ENCODE data around the gene RNF149. TPM values are rescaled to one million over a fixed set of nuclear protein-coding genes. Genes with fewer than 3 reads are reported as not detected.

The RNF149 gene
- total and polyA plus RNA-seq, 4 donors: 22.9 to 92.1 (median 52.9) TPM

DNA sequence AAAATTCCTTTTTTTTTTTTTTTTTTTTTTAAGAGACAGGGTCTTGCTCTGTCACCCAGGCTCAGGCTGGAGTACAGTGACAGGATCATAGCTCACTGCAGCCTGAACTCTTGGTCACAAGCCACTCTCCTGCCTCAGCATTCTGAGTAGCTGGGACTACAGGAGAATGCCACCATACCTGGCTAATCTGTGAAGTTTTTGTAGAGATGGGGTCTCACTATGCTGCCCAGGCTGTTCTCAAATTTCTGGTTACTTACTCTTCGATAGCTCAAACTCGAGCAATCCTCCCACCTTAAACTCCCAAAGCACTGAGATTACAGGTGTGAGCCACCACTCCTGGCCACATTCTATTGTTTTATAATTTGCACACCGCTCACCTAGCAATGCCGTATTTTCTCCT lies 27.0 kb downstream of the RNF149 start:
- no peak overlapping the region for H3K4me3 ChIP-seq (ENCODE audit: low read length in 2 of 2)
- H3K27me3 ChIP-seq (ENCODE audit: control insufficient read depth in 1 of 2, insufficient read depth in 2 of 2, low read length in 1 of 2): no peaks in the 10 kb centered on the region
- ATAC-seq (ENCODE audit: low FRiP score) (no peak), DNase-seq (no peak)
- WGBS, 2 donors: 96 to 97% methylated on average over 4 of the region's 4 CpGs
- H3K27ac ChIP-seq (ENCODE audit: low read depth in 1 of 2, low read length in 2 of 2): no peak overlapping the region
- intact Hi-C loops (cut with DNase I): no loop called here
- no peaks in the 10 kb centered on the region for H3K9me3 ChIP-seq (ENCODE audit: control insufficient read depth, low read length)
- H3K36me3 ChIP-seq (ENCODE audit: control insufficient read depth in 1 of 2, insufficient read depth in 2 of 2, low read length in 1 of 2): peaks cover 0 to 10% of the 10 kb centered on the region in 2 donors
- no peaks in the 10 kb centered on the region for H3K4me1 ChIP-seq (ENCODE audit: control insufficient read depth in 1 of 2, insufficient read depth in 2 of 2, low read length in 2 of 2)

DNA sequence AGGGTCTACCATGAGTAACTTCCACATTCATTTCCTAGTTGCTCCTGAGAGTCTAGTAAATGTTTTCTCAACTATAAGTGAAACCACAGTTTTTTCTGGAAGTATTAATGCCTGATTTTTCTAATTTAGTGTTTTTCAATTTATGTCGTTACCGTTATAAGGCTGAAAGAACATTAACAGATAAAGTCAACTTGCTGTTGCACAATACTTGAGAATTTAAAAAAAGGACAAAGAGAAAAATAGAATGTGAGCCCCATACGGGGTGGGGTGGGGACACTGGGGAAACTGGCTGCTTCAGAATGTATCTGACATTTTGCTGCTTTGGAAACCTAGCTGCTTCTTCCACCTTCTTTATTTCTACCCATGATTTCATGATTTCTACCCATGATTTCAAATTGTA lies 29.6 kb downstream of the RNF149 start:
- no peaks in the 10 kb centered on the region for H3K9me3 ChIP-seq (ENCODE audit: control insufficient read depth, low read length)
- intact Hi-C loops (cut with DNase I): no loop called here
- H3K4me3 ChIP-seq (ENCODE audit: low read length in 2 of 2): no peak overlapping the region
- no peak for DNase-seq
- H3K27me3 ChIP-seq (ENCODE audit: control insufficient read depth in 1 of 2, insufficient read depth in 2 of 2, low read length in 1 of 2): no peaks in the 10 kb centered on the region
- ATAC-seq (ENCODE audit: low FRiP score): no peak
- peaks cover 0 to 16% of the 10 kb centered on the region in 2 donors for H3K36me3 ChIP-seq (ENCODE audit: control insufficient read depth in 1 of 2, insufficient read depth in 2 of 2, low read length in 1 of 2)
- WGBS, 2 donors: 79 to 83% methylated on average over 3 of the region's 3 CpGs
- no peaks in the 10 kb centered on the region for H3K4me1 ChIP-seq (ENCODE audit: control insufficient read depth in 1 of 2, insufficient read depth in 2 of 2, low read length in 2 of 2)
- H3K27ac ChIP-seq (ENCODE audit: low read depth in 1 of 2, low read length in 2 of 2): no peak overlapping the region

DNA sequence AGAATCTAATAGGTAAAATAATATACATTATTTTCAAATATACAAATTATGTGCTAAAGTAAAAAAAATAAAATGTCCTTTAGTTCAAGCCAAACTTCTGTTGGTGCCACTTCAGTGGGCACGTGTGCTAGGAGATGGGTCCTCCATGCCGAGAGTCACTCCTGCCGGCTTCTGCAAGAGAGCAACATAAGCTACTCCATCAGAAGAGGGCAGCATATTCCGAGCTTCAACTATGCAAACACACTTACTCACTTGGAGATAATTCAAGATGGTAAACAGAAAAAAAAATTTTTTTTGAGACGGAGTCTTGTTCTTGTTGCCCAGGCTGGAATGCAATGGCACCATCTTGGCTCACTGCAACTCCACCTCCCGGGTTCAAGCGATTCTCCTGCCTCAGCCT lies 31.4 kb downstream of the RNF149 start:
- WGBS, 2 donors: 63 to 72% methylated on average over 7 of the region's 7 CpGs
- no peaks in the 10 kb centered on the region for H3K27me3 ChIP-seq (ENCODE audit: control insufficient read depth in 1 of 2, insufficient read depth in 2 of 2, low read length in 1 of 2)
- H3K4me3 ChIP-seq (ENCODE audit: low read length in 2 of 2): no peak overlapping the region
- no peaks in the 10 kb centered on the region for H3K9me3 ChIP-seq (ENCODE audit: control insufficient read depth, low read length)
- intact Hi-C loops (cut with DNase I): no loop called here
- H3K4me1 ChIP-seq (ENCODE audit: control insufficient read depth in 1 of 2, insufficient read depth in 2 of 2, low read length in 2 of 2): no peaks in the 10 kb centered on the region
- H3K36me3 ChIP-seq (ENCODE audit: control insufficient read depth in 1 of 2, insufficient read depth in 2 of 2, low read length in 1 of 2): peaks cover 0 to 17% of the 10 kb centered on the region in 2 donors
- no peak for DNase-seq
- no peak for ATAC-seq (ENCODE audit: low FRiP score)
- no peak overlapping the region for H3K27ac ChIP-seq (ENCODE audit: low read depth in 1 of 2, low read length in 2 of 2)

DNA sequence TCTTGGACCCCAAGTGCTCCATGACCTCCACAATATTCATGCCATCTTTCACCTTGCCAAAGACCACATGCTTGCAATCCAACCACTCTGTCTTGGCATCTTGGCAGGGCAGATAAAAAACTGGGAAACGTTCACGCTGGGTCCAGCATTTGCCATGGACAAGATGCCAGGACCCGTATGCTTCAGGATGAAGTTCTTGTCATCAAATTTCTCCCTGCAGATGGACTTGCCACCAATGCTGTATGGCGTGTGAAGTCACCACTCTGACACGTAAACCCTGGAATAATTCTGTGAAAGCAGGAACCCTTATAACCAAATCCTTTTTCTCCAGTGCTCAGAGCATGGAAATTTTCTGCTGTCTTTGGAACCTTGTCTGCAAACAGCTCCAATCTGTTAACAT lies 34.4 kb downstream of the RNF149 start:
- H3K9me3 ChIP-seq (ENCODE audit: control insufficient read depth, low read length): no peaks in the 10 kb centered on the region
- H3K36me3 ChIP-seq (ENCODE audit: control insufficient read depth in 1 of 2, insufficient read depth in 2 of 2, low read length in 1 of 2): peaks cover 0 to 15% of the 10 kb centered on the region in 2 donors
- no peaks in the 10 kb centered on the region for H3K27me3 ChIP-seq (ENCODE audit: control insufficient read depth in 1 of 2, insufficient read depth in 2 of 2, low read length in 1 of 2)
- ATAC-seq (ENCODE audit: low FRiP score) (no peak), DNase-seq (no peak)
- no peaks in the 10 kb centered on the region for H3K4me1 ChIP-seq (ENCODE audit: control insufficient read depth in 1 of 2, insufficient read depth in 2 of 2, low read length in 2 of 2)
- intact Hi-C loops (cut with DNase I): no loop called here
- H3K27ac ChIP-seq (ENCODE audit: low read depth in 1 of 2, low read length in 2 of 2): no peak overlapping the region
- no peak overlapping the region for H3K4me3 ChIP-seq (ENCODE audit: low read length in 2 of 2)
- 23 to 29% methylated on average over 5 of the region's 5 CpGs for whole genome bisulfite sequencing, 2 donors

DNA sequence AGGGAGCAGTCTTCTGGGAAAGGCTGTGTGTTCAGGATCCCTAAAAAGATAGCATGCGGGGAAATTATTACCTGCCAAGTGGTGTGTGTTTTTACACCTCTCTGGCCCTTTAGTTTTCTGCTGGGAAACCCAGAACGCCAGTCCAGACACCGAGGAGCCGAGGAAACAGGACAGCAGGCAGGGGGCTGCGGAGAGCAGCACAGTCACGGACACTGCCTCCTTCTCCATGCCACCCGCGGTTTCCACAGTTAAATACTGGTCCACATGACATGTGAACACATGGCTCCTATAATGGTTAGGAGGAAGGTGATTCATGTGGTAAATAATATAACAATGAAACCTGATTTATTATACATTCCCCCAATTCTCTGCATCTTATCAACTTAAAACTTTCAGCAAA lies 35.4 kb downstream of the RNF149 start:
- peaks cover 0 to 14% of the 10 kb centered on the region in 2 donors for H3K36me3 ChIP-seq (ENCODE audit: control insufficient read depth in 1 of 2, insufficient read depth in 2 of 2, low read length in 1 of 2)
- H3K4me3 ChIP-seq (ENCODE audit: low read length in 2 of 2): no peak overlapping the region
- H3K27me3 ChIP-seq (ENCODE audit: control insufficient read depth in 1 of 2, insufficient read depth in 2 of 2, low read length in 1 of 2): no peaks in the 10 kb centered on the region
- intact Hi-C loops (cut with DNase I): no loop called here
- no peak for DNase-seq
- H3K27ac ChIP-seq (ENCODE audit: low read depth in 1 of 2, low read length in 2 of 2): no peak overlapping the region
- no peaks in the 10 kb centered on the region for H3K4me1 ChIP-seq (ENCODE audit: control insufficient read depth in 1 of 2, insufficient read depth in 2 of 2, low read length in 2 of 2)
- no peaks in the 10 kb centered on the region for H3K9me3 ChIP-seq (ENCODE audit: control insufficient read depth, low read length)
- no peak for ATAC-seq (ENCODE audit: low FRiP score)
- 71 to 77% methylated on average over 8 of the region's 8 CpGs for WGBS, 2 donors

DNA sequence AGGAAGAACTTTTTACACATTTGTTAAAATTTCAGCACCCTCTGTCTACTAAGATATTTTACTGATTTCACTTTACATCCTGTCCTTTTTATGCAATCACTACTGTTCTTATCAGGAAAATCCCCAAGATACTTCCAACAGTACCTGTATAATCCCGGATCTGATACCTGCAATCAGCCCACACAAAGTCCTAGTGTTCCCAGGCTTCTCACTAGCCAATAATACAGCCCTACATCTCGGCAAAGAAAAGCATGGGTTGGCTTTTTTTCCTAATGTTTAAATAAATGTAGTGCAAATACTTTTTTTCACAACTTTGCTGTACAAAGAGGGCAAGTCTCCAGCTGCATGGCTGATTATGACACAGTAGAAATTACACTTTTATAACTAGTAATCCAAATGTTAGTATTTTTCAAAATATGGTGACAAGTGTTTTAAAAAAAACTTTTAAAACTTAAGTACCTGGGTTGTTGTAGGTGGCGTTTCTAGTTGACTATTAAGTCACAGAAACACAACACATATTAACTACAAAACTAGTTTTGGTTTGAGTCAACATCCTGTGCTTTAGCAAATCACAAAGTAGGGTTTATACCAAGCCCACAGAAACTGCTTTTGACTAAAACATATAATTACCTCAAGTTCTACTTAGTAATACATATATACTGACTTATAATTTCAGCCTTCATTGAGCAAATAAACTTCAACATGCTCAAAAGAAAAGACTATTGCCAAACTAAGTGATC lies 36.3 kb downstream of the RNF149 start:
- Histone ChIP-seq H3K4me3 (ENCODE audit: low read length in 2 of 2) (no peak overlapping the region), H3K27ac (ENCODE audit: low read depth in 1 of 2, low read length in 2 of 2) (no peak overlapping the region), H3K4me1 (ENCODE audit: control insufficient read depth in 1 of 2, insufficient read depth in 2 of 2, low read length in 2 of 2) (no peaks in the 10 kb centered on the region), H3K9me3 (ENCODE audit: control insufficient read depth, low read length) (no peaks in the 10 kb centered on the region), H3K27me3 (ENCODE audit: control insufficient read depth in 1 of 2, insufficient read depth in 2 of 2, low read length in 1 of 2) (no peaks in the 10 kb centered on the region), H3K36me3 (ENCODE audit: control insufficient read depth in 1 of 2, insufficient read depth in 2 of 2, low read length in 1 of 2) (peaks cover 0 to 14% of the 10 kb centered on the region in 2 donors)
- DNase-seq: no peak
- WGBS, 2 donors: 59 to 61% methylated on average over 3 of the region's 3 CpGs
- intact Hi-C loops (cut with DNase I): no loop called here
- no peak for ATAC-seq (ENCODE audit: low FRiP score)

DNA sequence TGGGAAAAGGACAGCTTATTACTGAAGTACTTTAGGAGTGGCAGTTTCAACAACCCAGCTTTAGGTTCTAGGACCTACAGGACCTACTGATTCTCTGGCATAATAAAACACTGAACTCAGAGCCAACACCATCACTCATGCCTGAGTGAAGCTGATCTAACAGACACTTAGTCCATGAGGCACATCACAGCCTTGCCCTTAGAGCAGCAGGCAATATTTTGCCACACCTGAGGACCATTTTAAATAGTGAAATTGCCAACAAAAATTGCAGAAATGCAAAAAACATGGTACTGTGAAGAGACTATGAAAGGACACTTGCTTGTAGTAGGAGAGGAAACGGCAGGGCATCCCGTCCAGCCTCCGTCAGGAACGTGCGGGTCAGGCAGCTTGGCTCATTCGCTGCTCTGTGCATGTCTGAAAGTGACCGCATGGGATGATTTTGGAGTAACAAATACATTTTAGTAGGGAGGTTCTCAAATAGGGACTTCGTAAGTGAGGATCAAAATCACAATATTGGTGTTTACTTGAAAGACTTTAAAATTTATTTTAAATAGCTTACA lies 37.7 kb downstream of the RNF149 start:
- ATAC-seq (ENCODE audit: low FRiP score): no peak
- no peaks in the 10 kb centered on the region for H3K9me3 ChIP-seq (ENCODE audit: control insufficient read depth, low read length)
- H3K27ac ChIP-seq (ENCODE audit: low read depth in 1 of 2, low read length in 2 of 2): no peak overlapping the region
- H3K27me3 ChIP-seq (ENCODE audit: control insufficient read depth in 1 of 2, insufficient read depth in 2 of 2, low read length in 1 of 2): no peaks in the 10 kb centered on the region
- H3K4me1 ChIP-seq (ENCODE audit: control insufficient read depth in 1 of 2, insufficient read depth in 2 of 2, low read length in 2 of 2): no peaks in the 10 kb centered on the region
- DNase-seq: no peak
- peaks cover 0 to 16% of the 10 kb centered on the region in 2 donors for H3K36me3 ChIP-seq (ENCODE audit: control insufficient read depth in 1 of 2, insufficient read depth in 2 of 2, low read length in 1 of 2)
- 87 to 89% methylated on average over 8 of the region's 8 CpGs for whole genome bisulfite sequencing, 2 donors
- intact Hi-C loops (cut with DNase I): no loop called here
- H3K4me3 ChIP-seq (ENCODE audit: low read length in 2 of 2): no peak overlapping the region

DNA sequence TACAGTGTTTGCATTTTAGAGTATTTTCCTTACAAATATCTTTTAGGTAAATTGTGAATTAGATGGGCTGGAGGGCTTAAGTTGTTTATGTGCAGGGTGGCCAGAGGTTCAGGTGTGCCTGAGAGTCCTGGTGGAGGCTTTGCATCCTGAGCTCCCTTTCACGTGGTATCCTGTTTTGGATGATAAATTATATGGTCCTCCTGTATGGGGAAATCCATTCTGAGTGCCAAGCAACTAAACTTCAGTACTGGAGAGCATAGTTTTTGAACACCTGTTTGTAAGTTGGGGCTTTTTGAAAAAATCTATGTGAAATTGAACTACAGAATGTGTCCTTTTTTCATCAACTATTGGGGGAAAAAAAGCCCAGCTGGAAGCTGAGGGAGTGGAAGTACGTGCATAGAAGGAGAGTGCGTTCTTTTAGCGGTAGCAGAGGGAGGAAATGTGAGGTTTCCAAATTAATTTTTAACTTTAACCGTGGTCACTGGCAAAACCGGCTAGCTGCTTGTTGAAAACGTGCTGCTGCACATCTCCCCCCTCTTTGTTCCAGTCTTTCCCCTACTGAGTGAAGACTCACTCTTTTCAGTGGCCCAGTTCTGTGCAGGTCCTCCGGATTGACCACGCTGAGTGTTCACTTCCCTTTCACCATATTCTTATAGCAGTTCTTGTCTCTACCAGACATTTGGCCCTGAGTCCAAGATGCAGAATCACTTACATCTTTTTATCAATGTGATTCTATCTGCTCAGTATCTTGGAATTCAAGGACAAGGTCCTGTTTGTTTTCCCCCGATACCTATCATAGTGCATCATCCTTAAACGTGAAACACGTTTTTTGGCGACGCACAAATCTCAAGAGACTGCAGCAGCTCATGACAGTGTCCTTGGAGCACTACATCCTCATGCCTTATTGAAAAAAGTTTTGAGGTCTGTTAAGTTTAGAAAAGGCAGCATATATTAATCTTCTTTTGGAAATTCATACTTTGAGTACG lies 40.5 kb downstream of the RNF149 start:
- intact Hi-C loops (cut with DNase I): no loop called here
- Histone ChIP-seq H3K27ac (ENCODE audit: low read depth in 1 of 2, low read length in 2 of 2) (no peak overlapping the region), H3K4me1 (ENCODE audit: control insufficient read depth in 1 of 2, insufficient read depth in 2 of 2, low read length in 2 of 2) (no peaks in the 10 kb centered on the region), H3K36me3 (ENCODE audit: control insufficient read depth in 1 of 2, insufficient read depth in 2 of 2, low read length in 1 of 2) (peaks cover 0 to 8% of the 10 kb centered on the region in 2 donors), H3K4me3 (ENCODE audit: low read length in 2 of 2) (no peak overlapping the region), H3K27me3 (ENCODE audit: control insufficient read depth in 1 of 2, insufficient read depth in 2 of 2, low read length in 1 of 2) (no peaks in the 10 kb centered on the region), H3K9me3 (ENCODE audit: control insufficient read depth, low read length) (no peaks in the 10 kb centered on the region)
- ATAC-seq (ENCODE audit: low FRiP score): no peak
- 78 to 81% methylated on average over 15 of the region's 15 CpGs for WGBS, 2 donors
- no peak for DNase-seq
